Activated T-cell treated with anti-CD3 and anti-CD28 coated beads, Interleukin-2, amount 50 U/mL, for 4 hours (primary cell): ENCODE data around the gene LCP2. TPM values are rescaled to one million over a fixed set of nuclear protein-coding genes. Genes with fewer than 3 reads are reported as not detected.

Experiments
- ATAC-seq, 2 donors: fragments of 200-7000 bp; cut with Tn5 transposase; one replicate each; pipeline ENCODE4 v1.10.0; 2021
- DNase-seq: peaks from one replicate; pipeline ENCODE4 v3.0.0-alpha.2; 2020
- H3K27me3 Mint-ChIP-seq: one replicate; pipeline ENCODE4 v1.8.0; 2021; ENCODE audit warnings: low read depth, mixed read lengths
- H3K36me3 Mint-ChIP-seq: one replicate; pipeline ENCODE4 v1.8.0; 2022; ENCODE audit warnings: mixed read lengths; ENCODE audit not compliant: insufficient read depth
- H3K4me1 Mint-ChIP-seq: one replicate; pipeline ENCODE4 v1.8.0; 2021; ENCODE audit warnings: low read depth, mixed read lengths
- H3K4me3 Mint-ChIP-seq: one replicate; pipeline ENCODE4 v1.8.0; 2021; ENCODE audit warnings: mild to moderate bottlenecking, moderate library complexity, mixed read lengths
- H3K9me3 Mint-ChIP-seq: one replicate; pipeline ENCODE4 v1.8.0; 2021; ENCODE audit warnings: mixed read lengths
- total RNA-seq, 3 donors: library from RNA; stranded (reverse); gene quantifications; one replicate each; pipeline ENCODE4 v1.2.1, GENCODE V29; 2021

LCP2 gene
- total RNA-seq, 3 donors from 2014 or later: 93.0 to 136 (median 132) TPM

DNA sequence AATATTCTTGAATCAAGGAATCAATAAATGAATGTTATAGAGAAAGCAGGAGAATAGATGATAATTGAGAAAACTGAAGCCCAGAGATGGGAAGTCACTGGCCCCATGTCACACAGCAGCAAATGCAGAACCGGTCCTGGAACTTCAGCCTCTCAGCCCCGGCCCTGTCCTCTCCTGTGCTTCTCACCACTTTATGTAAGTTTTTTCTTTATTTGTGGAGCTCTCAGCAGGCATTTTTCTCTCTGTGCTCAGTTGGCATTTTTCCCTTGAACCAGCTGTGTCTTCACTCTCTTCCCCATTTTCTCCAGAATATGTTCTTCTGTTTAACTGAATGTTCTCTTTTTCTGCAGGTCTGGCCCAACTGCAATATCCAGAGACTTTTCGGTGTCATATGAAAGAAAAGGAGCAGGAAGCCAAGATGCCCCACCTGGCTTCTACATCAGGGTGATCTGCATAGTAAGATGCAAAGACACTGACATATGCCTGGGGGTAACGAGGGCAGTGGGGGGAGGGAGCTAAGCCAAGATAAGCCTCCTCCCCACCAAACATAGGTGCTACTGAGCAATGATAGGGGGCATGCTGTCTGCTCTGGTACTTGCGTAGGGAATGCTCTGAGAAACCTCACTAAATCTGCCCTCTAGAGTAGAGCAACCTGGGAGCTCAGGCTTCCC is 12.8 kb upstream of the LCP2 start:
- ATAC-seq (no peak), DNase-seq (no peak)
- H3K36me3 Mint-ChIP-seq: peaks cover 2% of the 10 kb centered on the region
- H3K4me3 Mint-ChIP-seq: peak overlapping the region; percentile 38
- no peaks in the 10 kb centered on the region for H3K9me3 Mint-ChIP-seq
- H3K4me1 Mint-ChIP-seq: peaks cover 77% of the 10 kb centered on the region
- H3K27me3 Mint-ChIP-seq: no peaks in the 10 kb centered on the region

GRCh38 chr5:170308686-170309085 is 11.1 kb upstream of the LCP2 start:
- Mint-ChIP-seq H3K9me3 (no peaks in the 10 kb centered on the region), H3K4me3 (no peak overlapping the region), H3K27me3 (no peaks in the 10 kb centered on the region), H3K4me1 (peaks cover 78% of the 10 kb centered on the region), H3K36me3 (peaks cover 2% of the 10 kb centered on the region)
- DNase-seq: no peak
- no peak for ATAC-seq

DNA sequence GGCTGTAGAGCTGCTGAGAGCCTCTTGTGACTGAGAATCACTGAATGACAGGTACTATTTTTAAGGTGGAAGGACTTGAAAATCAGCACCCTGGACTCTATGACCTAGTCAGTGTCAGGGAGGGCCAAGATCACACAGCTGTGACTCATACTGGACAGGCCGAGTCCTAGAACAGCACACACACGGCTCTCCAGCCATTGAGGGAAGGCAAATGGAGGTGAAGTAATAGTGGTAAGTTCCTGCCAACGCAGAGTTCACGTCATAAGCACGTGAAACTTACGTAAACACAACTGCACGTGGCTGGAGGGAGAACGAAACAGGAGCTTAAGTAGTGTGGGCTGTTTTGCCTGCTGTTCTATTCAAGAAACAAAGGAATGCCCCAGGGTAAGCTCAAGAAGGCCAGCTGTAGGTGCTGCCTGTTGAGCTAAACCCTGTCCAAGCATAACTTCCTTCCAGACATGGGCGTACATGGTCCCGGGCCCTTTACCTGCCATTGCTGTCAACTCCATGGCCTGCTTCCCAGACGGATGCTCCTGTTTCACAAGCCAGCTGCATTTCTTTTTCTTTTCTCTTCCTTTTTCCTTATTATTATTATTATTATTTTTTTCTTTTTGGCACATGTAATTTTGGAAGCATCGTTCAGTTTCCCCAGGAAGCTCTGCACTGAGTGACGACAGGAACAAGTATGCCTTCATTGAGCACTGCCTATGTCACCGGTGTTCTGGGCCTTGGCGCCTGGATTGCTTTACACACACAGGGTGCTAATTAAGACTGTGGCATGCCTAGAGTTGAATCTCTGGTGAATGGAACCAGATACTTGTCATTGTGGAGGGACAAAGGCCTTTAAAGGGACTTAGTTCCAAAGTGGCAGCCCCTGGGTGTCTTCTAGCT is 10.2 kb upstream of the LCP2 start:
- Mint-ChIP-seq H3K4me1 (peaks cover 78% of the 10 kb centered on the region), H3K9me3 (no peaks in the 10 kb centered on the region), H3K36me3 (peaks cover 2% of the 10 kb centered on the region), H3K4me3 (no peak overlapping the region), H3K27me3 (no peaks in the 10 kb centered on the region)
- DNase-seq: no peak
- no peak for ATAC-seq

DNA sequence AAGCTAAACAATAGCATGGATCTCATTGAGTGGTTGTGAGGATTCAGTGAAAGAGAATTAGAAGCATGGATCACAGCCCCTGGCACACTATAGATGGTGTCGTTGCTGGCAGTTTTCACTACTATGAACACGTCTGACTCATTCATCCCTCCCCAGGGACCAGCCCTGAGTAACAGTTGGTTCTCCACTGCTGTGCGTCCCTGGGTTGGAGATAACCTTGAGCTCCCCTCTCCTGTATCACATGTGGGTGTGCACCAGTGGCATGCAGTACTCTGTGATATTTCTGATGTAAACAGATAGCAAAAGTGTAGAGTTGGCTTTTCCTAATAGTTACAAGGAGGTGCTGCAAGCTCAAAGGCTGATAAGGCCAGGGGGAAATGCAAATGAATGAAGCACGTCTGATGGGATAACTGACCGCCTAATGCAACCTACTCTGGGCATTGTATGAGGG is 8.8 kb upstream of the LCP2 start:
- Mint-ChIP-seq H3K4me3 (no peak overlapping the region), H3K4me1 (peaks cover 78% of the 10 kb centered on the region), H3K9me3 (no peaks in the 10 kb centered on the region), H3K36me3 (peaks cover 2% of the 10 kb centered on the region), H3K27me3 (no peaks in the 10 kb centered on the region)
- peak; percentile 57 to 67 for ATAC-seq
- no peak for DNase-seq

DNA sequence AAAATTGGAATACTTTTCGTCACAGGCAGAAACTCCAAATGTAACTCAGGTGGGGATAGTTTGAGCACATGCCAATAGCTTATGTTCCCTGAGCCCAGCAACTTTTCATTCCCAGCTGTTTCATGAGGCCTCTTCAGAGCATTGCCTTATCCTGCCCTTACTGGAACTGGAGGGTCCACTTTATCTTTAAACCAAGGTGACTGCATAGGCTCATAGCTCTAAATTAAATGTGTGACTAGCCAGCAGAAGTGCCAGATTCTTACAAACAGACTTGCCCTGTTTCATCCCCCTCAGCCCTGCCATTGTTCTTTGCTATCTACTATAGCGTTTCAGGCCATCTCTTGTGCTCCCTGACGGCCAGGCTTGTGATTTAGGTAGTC is 8.1 kb upstream of the LCP2 start:
- H3K4me3 Mint-ChIP-seq: no peak overlapping the region
- ATAC-seq (no peak), DNase-seq (no peak)
- no peaks in the 10 kb centered on the region for H3K9me3 Mint-ChIP-seq
- H3K27me3 Mint-ChIP-seq: no peaks in the 10 kb centered on the region
- peaks cover 1% of the 10 kb centered on the region for H3K36me3 Mint-ChIP-seq
- peaks cover 78% of the 10 kb centered on the region for H3K4me1 Mint-ChIP-seq

GRCh38 chr5:170305016-170305645 is 7.6 kb upstream of the LCP2 start:
- H3K4me1 Mint-ChIP-seq: peaks cover 77% of the 10 kb centered on the region
- H3K36me3 Mint-ChIP-seq: peaks cover 1% of the 10 kb centered on the region
- no peaks in the 10 kb centered on the region for H3K27me3 Mint-ChIP-seq
- no peaks in the 10 kb centered on the region for H3K9me3 Mint-ChIP-seq
- H3K4me3 Mint-ChIP-seq: no peak overlapping the region
- DNase-seq: no peak
- no peak for ATAC-seq

GRCh38 chr5:170303549-170303948 is 6.0 kb upstream of the LCP2 start:
- DNase-seq (no peak), ATAC-seq (peak in 1 of 2 donors; percentile 32)
- Mint-ChIP-seq H3K36me3 (no peaks in the 10 kb centered on the region), H3K27me3 (no peaks in the 10 kb centered on the region), H3K4me1 (peaks cover 78% of the 10 kb centered on the region), H3K9me3 (no peaks in the 10 kb centered on the region), H3K4me3 (peak overlapping the region; percentile 80)

DNA sequence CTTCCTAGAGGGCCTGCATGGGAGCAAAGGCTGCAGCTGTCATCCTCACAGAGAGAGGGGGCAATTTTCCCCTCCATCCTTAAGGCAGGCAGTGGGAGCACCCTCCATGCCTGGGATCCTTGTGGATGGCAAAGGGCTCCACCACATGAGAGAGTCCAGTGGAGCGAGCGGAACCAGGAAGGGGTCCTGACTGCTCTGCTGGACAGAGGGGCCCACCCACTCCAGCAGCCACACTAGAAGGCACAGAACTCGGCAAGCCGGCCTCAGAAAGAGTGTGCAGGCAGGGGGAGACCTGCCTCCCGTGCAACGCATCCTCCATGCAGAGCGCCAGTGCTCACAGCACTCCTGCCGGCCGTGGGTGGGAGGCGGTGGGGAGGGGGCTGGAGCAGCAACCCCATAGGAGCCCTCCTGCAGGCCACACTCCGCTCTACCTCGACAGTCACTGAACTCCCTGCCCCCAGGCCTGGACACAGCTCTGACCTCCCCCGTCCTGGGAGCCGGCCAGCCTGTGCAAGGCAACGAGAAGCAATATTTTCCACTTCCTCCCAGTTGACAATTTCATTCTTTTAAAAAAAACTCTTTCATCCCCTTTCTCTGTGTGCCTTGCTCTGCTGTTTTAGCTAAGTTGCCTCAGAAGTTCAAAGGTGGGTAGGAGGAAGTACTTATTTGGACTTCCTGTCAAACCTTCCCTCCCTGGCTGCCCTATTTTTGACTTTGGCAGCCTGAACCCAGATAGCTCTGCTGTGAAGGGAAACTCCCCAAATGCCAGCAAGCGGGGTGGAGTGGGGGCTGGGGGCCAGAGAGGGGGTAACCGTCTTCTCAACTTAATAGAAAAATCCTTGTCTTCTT is 5.3 kb upstream of the LCP2 start:
- H3K4me3 Mint-ChIP-seq: peak overlapping the region; percentile 80
- peak; percentile 72 for DNase-seq
- H3K36me3 Mint-ChIP-seq: no peaks in the 10 kb centered on the region
- H3K9me3 Mint-ChIP-seq: no peaks in the 10 kb centered on the region
- peaks cover 83% of the 10 kb centered on the region for H3K4me1 Mint-ChIP-seq
- H3K27me3 Mint-ChIP-seq: no peaks in the 10 kb centered on the region
- peak; percentile 85 to 87 for ATAC-seq

- no peak for ATAC-seq
- peaks cover 86% of the 10 kb centered on the region for H3K4me1 Mint-ChIP-seq
- H3K36me3 Mint-ChIP-seq: no peaks in the 10 kb centered on the region
- DNase-seq: no peak
- peak overlapping the region; percentile 64 for H3K4me3 Mint-ChIP-seq
- H3K9me3 Mint-ChIP-seq: no peaks in the 10 kb centered on the region
- H3K27me3 Mint-ChIP-seq: no peaks in the 10 kb centered on the region
Measured at GRCh38 chr5:170301981-170302652, 4.5 kb upstream of the LCP2 start.

DNA sequence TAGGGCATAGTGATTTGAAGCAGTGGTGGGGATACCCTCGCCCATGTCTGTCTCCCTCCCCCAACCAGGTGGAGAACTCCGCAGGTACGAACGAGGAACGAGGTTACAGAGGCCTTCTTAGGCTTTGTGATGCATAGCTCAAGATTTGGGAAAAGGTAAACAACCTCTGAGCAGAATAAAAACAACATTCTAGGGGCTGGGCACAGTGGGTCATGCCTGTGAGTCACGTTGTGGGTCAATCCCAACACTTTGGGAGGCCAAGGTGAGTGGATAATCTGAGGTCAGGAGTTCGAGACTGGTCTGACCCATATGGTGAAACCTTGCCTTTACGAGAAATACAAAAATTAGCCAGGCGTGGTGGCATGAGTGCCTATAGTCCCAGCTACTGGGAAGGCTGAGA is 3.6 kb upstream of the LCP2 start:
- no peak overlapping the region for H3K4me3 Mint-ChIP-seq
- H3K4me1 Mint-ChIP-seq: peaks cover 77% of the 10 kb centered on the region
- H3K27me3 Mint-ChIP-seq: no peaks in the 10 kb centered on the region
- DNase-seq (no peak), ATAC-seq (no peak)
- peaks cover 5% of the 10 kb centered on the region for H3K36me3 Mint-ChIP-seq
- no peaks in the 10 kb centered on the region for H3K9me3 Mint-ChIP-seq

- no peaks in the 10 kb centered on the region for H3K27me3 Mint-ChIP-seq
- H3K4me3 Mint-ChIP-seq: no peak overlapping the region
- H3K4me1 Mint-ChIP-seq: peaks cover 74% of the 10 kb centered on the region
- DNase-seq: no peak
- H3K9me3 Mint-ChIP-seq: no peaks in the 10 kb centered on the region
- no peak for ATAC-seq
- peaks cover 9% of the 10 kb centered on the region for H3K36me3 Mint-ChIP-seq
Measured at GRCh38 chr5:170300361-170301013, 2.9 kb upstream of the LCP2 start.

- peak; percentile 24 to 31 for ATAC-seq
- peaks cover 75% of the 10 kb centered on the region for H3K4me1 Mint-ChIP-seq
- DNase-seq: no peak
- H3K9me3 Mint-ChIP-seq: no peaks in the 10 kb centered on the region
- H3K36me3 Mint-ChIP-seq: peaks cover 34% of the 10 kb centered on the region
- H3K4me3 Mint-ChIP-seq: peak overlapping the region; percentile 94
- H3K27me3 Mint-ChIP-seq: no peaks in the 10 kb centered on the region
Measured at GRCh38 chr5:170296935-170297588, 515 bp downstream of the LCP2 start.
